GM19193 (cell line): ENCODE data around the gene ZNF385B.

Source experiments
- POLR2A ChIP-seq: IDR thresholded peaks from 4 replicates; pipeline ENCODE4 v1.6.1; 2011; ENCODE audit not compliant: insufficient read depth, insufficient read length; ENCODE audit errors: extremely low read depth

Gene ZNF385B

DNA sequence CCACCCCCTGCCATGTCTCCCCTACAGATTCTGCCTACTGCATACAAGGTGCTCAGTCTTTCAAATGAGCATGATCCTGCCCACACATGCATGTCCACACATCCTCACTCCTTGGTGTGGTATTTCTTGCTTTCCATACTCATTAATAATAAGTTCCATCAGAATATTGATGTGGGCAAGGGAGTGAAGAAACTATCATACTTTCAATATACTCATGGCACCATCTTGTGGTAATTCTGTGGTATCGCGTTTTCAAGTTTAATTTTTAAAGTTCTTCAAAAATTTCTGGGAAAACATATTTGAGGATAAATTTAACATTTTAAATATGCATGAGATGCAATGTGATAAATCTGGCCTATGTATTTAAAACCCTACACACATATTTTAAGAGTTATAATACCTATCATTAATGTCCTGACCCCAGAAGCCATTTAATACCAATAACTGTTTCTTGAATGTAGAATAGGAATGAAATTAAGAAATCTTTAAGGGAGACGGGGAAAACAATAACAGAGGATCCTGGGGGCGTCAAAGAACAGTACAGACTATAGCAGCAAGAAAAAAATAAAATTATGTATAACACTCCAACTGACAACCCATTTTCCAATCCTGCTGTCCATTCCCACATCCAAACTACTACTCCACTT lies 110.1 kb downstream of the ZNF385B start:
- TF ChIP-seq POLR2A = no peak

DNA sequence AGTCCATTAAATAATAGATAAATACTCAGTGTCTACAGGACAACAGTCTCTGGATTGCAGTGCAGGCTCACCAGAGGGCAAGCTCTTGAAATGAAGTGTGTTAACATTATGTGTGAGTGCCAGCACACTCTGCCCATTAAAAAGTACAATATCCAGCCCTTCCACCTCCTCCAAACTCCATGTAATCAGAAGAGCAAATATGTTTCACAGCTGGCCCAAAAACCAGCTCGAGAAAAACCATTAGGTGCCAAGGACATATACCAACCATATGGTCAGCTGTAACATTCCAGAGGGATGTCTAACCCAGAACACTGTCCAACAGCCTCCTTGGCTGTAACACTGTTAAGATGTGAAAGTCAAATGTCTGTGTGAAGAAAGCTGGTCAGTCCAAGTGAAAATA lies 112.2 kb downstream of the ZNF385B start:
- TF ChIP-seq POLR2A = no peak

DNA sequence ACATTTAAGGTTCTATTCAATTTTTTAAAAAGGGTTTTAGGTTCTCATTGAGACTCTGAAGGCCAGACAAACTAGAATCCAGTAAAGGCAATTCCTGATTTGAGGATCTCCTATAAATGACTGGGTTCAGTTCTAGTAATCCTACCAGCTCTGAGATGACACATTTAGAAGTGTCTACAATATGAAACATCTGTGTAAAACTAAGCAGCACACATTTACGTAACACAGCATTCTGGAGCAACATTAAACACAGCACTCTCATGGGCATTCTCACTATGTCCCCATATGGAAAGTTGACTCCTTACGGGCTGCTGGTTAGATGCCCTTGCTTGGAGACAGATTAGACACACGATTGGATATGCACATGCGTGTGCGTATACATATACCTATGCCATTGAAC lies 114.4 kb downstream of the ZNF385B start:
- TF ChIP-seq POLR2A = no peak

- TF ChIP-seq POLR2A = no peak
Measured at GRCh38 chr2:179745635-179746256, 115.7 kb downstream of the ZNF385B start.

DNA sequence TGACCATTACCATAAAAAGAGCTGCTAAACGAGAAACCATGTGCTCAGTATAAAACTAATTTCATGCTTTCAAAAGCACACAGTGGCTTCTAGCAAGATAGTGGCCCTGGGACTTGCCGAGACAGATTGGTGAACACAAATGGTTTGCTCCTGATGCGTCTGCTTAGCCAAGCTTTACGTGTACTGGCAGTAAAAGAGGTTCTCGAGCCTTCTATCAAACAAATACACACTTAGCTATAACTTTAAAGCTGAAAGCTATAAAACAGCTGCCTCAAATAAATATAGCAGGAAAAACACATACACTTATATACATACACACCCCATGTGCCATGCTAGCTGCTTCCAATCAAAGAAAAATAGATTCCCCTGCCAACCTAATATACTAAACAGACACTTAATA lies 117.0 kb downstream of the ZNF385B start:
- no peak for TF ChIP-seq POLR2A

DNA sequence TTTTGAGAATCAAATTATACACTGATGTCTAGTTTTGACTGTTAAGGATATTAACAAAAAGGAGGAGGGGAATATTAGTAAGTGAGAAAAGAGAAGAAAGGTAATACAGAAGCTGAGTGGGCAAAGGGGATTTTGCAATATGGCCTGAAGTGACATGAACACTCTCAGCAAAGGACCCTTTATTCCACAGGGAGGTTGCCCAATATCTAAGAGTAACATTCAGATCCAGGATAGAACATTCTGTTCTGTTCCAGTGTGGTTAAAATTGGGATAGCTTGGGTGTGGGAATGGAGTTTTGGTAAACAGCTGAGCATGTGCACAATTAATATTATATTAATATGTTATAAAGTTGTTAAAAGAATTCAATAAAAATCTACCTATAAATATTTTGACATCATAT lies 120.1 kb downstream of the ZNF385B start:
- TF ChIP-seq POLR2A = no peak

DNA sequence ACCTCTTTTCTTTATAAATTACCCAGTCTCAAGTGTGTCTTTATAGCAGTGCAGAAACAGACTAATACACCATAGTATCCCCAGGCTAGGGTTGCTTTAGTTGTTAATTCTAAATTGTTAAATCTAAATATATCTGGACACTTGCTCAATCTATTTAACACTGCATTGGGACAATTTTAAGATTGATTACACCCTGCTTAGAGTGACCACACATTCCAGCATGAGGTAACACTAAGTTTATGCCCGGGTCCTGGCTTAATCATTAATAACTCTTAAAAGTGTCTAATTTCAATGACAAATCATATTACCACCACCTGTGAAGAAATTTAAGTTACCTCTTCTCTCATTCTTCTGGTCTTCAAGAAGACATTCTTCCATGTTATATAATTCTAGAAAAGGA lies 131.4 kb downstream of the ZNF385B start:
- TF ChIP-seq POLR2A = no peak

- no peak for TF ChIP-seq POLR2A
Measured at GRCh38 chr2:179726461-179727180, 134.8 kb downstream of the ZNF385B start.

DNA sequence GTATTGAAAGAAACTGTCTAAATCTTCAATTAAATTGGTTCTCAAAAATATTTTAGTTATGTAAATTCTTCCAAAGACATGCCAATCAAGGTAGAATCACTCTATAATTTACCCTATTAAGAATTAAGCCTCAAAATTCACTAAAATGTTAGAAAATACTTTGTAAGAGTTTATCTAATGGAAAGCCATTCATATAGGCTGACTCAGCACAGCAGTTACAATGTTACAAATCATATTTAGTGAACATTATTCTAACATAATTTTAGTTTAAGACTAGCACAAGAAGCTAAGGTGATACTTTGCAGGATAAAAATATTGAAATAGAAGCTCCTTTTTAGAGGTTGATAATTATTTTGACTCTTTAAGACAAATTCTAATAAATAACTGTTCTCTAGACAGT lies 137.0 kb downstream of the ZNF385B start:
- TF ChIP-seq POLR2A = no peak

DNA sequence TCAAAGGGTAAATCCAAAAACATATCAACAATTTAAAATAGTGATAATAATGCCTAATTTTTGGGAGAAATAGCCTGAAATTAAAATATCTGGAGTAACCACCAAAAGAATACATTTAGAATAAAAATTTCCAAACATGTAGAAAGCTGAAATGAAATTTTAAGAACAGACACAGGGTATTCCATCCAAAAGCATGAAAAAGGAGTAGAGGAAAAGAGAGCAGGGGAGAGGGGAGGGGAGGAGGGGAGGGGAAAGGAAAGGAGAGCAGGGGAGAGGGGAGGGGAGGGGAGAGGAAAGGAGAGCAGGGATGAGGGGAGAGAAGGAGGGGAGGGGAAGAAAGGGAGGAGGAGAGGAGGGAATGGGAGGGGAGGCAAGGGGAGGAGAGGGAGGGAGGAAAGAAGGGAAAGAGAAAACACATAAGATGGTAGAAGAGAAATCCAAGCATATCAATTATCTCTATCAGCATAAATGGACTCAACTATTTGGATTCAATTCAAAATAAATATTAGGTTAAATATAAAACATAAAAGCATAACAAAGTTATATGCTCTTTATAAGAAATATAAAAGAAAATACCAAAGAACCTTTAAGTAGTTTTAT lies 141.1 kb downstream of the ZNF385B start:
- TF ChIP-seq POLR2A = no peak

- no peak for TF ChIP-seq POLR2A
Measured at GRCh38 chr2:179715871-179716270, 145.5 kb downstream of the ZNF385B start.

DNA sequence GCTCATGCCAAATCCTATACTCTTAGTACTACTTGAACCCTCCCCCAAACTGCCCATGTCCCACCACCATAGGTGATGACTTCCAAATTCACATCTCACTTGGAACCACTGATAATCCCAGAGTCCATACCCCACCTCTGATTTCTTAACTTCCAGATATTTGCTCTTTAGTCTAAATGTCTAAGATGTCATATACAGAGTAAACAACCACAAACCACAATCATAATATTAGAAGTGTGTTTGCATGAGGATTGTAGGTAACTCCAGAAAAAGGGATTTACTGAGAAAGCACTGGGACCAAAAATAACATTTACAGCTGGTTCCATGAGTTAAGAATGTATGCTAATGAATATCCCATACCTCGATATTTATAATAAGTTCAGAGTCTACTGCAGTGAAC lies 146.2 kb downstream of the ZNF385B start:
- no peak for TF ChIP-seq POLR2A

GRCh38 chr2:179712825-179713224 lies 148.6 kb downstream of the ZNF385B start:
- TF ChIP-seq POLR2A = no peak

- no peak for TF ChIP-seq POLR2A
Measured at GRCh38 chr2:179711375-179711774, 150.0 kb downstream of the ZNF385B start.

DNA sequence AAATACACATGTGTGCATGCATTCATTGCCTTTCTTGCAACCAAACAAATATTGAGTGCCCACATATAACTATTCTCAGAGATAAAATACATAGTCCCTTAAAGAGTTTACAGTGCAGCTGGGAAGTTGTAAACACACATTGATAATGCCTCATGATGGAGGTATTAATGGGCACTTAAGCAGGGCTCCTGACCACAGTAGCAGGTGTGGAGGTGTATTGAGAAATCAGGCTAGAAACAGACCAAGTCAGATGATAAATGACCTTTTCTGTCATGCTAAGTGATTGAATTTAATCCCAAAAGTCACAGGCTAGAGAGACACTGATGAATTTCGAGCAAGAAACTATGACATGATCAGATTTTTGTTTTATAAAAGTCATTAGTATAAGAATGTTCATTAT lies 157.7 kb downstream of the ZNF385B start:
- TF ChIP-seq POLR2A = no peak

GRCh38 chr2:179702912-179703311 lies 158.5 kb downstream of the ZNF385B start:
- no peak for TF ChIP-seq POLR2A
